Activated T-cell treated with anti-CD3 and anti-CD28 coated beads, Interleukin-2, amount 50 U/mL, for 1 hour (primary cell): ENCODE data around the gene MED31.
A peak's percentile ranks its signal among the peaks of the same experiment; 100 is the strongest.
"Not testable (repeated sequence)": the region's sequence is repeated elsewhere in the genome, so short reads cannot be mapped to it uniquely, and the experiment has no call there.

Experiments
- DNase-seq: peaks from one replicate; pipeline ENCODE4 v3.0.0-alpha.2; 2020

MED31 gene

GRCh38 chr17:6651354-6651918 is at the start of gene MED31, which contains the start of gene C17orf100:
TSS of gene MED31 (minus strand) at chr17:6651605. CDS start at chr17:6651528, 77 bp downstream.
TSS of gene C17orf100 (plus strand) at chr17:6651762. CDS start at chr17:6651914, 152 bp downstream.
- peak; percentile 94 for DNase-seq

GRCh38 chr17:6700948-6701307 is 49.5 kb upstream of the MED31 start:
- no peak for DNase-seq

- no peak for DNase-seq
Measured at GRCh38 chr17:6699997-6700947, 48.9 kb upstream of the MED31 start.

GRCh38 chr17:6698004-6698403 is 46.6 kb upstream of the MED31 start:
- DNase-seq = no peak

- DNase-seq = no peak
Measured at GRCh38 chr17:6696906-6697305, 45.5 kb upstream of the MED31 start.

GRCh38 chr17:6695565-6695964 is 44.2 kb upstream of the MED31 start:
- DNase-seq = no peak

GRCh38 chr17:6695051-6695450 is 43.6 kb upstream of the MED31 start:
- no peak for DNase-seq

GRCh38 chr17:6691958-6692357 is 40.6 kb upstream of the MED31 start:
- not testable (repeated sequence) for DNase-seq

GRCh38 chr17:6691546-6691945 is 40.1 kb upstream of the MED31 start:
- no peak for DNase-seq

GRCh38 chr17:6690641-6691040 is 39.2 kb upstream of the MED31 start:
- no peak for DNase-seq

- DNase-seq = no peak
Measured at GRCh38 chr17:6688944-6689343, 37.5 kb upstream of the MED31 start.

- DNase-seq = no peak
Measured at GRCh38 chr17:6686026-6686425, 34.6 kb upstream of the MED31 start.

GRCh38 chr17:6684881-6685767 is 33.7 kb upstream of the MED31 start:
- DNase-seq = no peak

GRCh38 chr17:6684460-6684783 is 33.0 kb upstream of the MED31 start:
- DNase-seq = no peak

- no peak for DNase-seq
Measured at GRCh38 chr17:6683730-6684459, 32.5 kb upstream of the MED31 start.

GRCh38 chr17:6683081-6683684 is 31.8 kb upstream of the MED31 start:
- no peak for DNase-seq

GRCh38 chr17:6682339-6682738 is 30.9 kb upstream of the MED31 start:
- DNase-seq = no peak

- DNase-seq = no peak
Measured at GRCh38 chr17:6681671-6682070, 30.3 kb upstream of the MED31 start.

GRCh38 chr17:6681176-6681575 is 29.8 kb upstream of the MED31 start:
- DNase-seq = no peak

- no peak for DNase-seq
Measured at GRCh38 chr17:6679241-6679640, 27.8 kb upstream of the MED31 start.

GRCh38 chr17:6677946-6678345 is 26.5 kb upstream of the MED31 start:
- DNase-seq = no peak

- DNase-seq = no peak
Measured at GRCh38 chr17:6677158-6677831, 25.9 kb upstream of the MED31 start.
